Left ventricle myocardium superior (tissue), 1 donor: Measurements from ENCODE around the gene RHOG. TPM values are rescaled to one million over a fixed set of nuclear protein-coding genes. Genes with fewer than 3 reads are reported as not detected.

ENCODE experiments used
- ATAC-seq: fragments of 200-7000 bp; cut with Tn5 transposase; one replicate; pipeline ENCODE4 v1.9.1; 2020; ENCODE audit warnings: mild to moderate bottlenecking, moderate library complexity
- DNase-seq: peaks from one replicate; pipeline ENCODE4 v3.0.0-alpha.2; 2020
- intact Hi-C: fragments of 100-400 bp; cut with micrococcal nuclease; formaldehyde crosslinking; loops from one replicate; pipeline ENCODE4 v1.11.0; 2022
- long read RNA-seq: library from polyadenylated mRNA; unstranded; transcript quantifications from one replicate; pipeline ENCODE4 v2.0.0, GENCODE V29; 2021
- total RNA-seq: library from RNA; stranded (reverse); fragmentation: NEBNext Ultra II Directional; extraction: Animal tissue kit (Norgen Biotek cat#: 25700); gene quantifications from one replicate; pipeline ENCODE4 v1.2.1, GENCODE V29; 2021
- donor health status: DM: no; HTN: yes; CAD: no; lungs with severe emphysema.

The RHOG gene
- total RNA-seq = 18.6 TPM
- long read RNA-seq, transcript RHOG-201 (2 exons, 1,319 nt) = major isoform, 20 of 31 reads
- long read RNA-seq, partial matches to known transcripts = 11 of 31 reads
- long read RNA-seq, other reads (novel, unspliced or antisense) = 0 of 31 reads

DNA sequence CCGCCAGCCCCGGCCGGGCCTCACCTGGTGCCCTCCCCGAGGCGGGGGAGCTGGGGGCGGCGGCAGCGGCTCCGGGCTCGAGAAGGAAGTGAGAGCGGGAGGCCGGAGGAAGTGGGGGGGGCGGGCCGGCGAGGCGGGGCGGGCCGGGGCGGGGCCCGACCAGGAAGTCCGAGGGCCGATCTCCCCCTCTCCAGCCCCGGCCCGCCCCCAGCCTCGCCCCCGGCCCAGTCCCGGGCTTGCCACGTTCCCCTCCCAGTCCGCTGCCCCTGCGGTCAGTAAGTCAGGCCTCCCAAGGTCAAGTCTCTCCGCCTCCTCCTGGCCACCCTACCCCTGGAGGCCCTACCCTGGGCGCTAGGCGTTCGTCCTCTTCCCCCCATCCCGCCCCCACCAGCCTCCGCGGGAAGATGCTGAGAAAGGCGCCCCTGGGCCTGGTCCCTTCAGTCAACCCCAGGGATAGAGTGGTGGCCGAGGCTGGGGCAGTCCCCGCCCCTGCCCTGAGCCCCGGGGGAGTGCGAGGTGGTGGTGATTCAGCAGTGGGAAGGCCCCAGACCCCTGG is at the start of gene RHOG:
TSS of gene RHOG (minus strand) at position 90 of the 556 bp plus-strand sequence. CDS start 12,821 bp downstream, outside the sequence.
- ATAC-seq (peak; percentile 88), DNase-seq (peak; percentile 88)
- intact Hi-C loops = no loop called here

DNA sequence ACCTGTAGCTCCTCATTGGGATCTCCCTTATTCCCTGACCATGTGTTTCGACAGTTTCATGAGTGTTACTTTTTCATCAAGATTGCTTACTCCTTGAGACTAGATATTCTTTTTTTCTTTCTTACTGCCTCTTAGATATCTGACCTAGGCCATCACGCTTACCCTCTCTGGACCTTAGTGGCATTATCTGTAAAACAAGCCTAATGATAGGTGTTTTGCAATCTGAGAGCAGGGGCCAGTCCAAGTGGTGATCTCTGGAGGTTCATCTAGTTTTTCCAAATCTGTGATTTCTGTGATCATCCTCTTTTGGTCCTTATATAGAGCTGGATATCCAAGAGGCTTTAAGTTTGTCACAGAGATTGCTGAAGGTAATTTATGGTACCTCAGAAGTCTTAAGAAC is 49.3 kb upstream of the RHOG start:
- no peak for DNase-seq
- no peak for ATAC-seq
- intact Hi-C loops = no loop called here

DNA sequence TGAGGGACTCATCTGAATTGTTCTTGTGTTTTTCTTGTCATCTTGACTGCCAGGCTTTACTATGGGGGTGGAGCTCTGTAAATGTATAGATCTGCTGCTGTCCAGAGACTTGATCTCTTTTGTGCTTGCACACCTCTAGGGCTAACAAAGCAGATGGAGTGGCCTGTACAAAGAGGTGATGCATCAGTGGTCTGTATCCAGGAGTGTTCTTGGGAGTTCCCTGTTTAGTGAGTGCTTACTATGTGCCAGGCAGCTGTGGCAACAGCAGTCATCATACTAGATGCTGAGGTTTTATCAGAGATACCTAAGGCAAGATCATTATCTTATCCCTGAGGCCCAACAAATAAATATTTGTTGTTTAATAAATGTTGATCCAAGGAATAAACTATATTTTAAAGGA is 48.1 kb upstream of the RHOG start:
- DNase-seq = no peak
- intact Hi-C loops = no loop called here
- ATAC-seq = no peak

DNA sequence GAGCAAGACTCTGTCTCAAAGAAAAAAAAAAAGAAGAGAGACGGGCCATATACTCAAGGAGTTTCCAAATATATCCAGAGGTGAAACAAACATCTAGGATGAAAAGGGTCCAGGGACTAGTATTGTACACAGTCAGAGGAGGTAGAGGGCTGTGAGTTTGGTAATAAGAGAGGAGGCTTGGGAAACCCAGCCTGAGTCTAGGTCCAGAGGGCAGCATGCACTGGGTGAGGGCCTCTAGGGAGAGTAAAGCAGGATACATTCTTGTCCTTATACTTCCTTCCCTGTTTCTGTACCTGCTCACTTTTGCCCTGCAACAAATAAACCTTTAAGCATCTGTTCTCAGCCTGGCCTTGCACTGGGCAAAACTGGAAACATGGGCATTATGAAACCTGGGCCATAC is 46.2 kb upstream of the RHOG start:
- no peak for ATAC-seq
- intact Hi-C loops = no loop called here
- no peak for DNase-seq

DNA sequence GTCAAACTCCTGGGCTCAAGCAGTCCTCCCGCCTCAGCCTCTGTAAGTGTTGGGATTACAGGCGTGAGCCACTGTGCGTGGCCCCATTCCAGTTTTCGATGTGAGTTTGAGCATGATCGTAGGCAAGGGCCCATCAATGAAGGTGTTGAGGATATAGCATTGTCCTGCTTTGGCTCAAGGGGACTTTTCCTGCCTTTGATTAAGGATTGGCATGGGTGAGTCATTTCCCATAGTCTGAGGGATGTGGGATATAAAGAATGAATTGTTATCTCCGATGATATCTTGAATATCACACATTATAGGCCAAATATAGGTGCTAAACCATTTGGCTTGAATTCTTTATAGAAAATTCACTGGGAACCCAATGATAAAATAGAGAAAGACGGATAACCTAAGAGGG is 45.1 kb upstream of the RHOG start:
- DNase-seq (no peak), ATAC-seq (no peak)
- intact Hi-C loops = no loop called here

DNA sequence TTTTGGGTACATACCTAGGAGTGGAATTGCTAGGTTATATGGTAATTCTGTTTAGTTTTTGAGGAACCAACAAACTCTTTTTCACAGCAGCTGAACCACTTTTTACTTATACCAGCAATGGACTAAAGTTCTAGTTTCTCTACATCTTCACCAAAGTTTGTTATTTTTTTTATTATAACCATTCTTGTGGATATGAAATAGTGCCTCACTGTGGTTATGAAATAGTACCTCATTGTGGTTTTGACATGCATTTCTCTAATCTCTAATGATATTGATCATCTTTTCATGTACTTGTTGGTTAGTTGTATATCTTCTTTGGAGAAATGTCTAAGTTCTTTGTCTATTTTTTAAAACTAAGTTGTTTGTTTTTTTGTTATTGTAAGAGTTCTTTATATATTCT is 41.9 kb upstream of the RHOG start:
- DNase-seq (no peak), ATAC-seq (no peak)
- intact Hi-C loops = no loop called here

DNA sequence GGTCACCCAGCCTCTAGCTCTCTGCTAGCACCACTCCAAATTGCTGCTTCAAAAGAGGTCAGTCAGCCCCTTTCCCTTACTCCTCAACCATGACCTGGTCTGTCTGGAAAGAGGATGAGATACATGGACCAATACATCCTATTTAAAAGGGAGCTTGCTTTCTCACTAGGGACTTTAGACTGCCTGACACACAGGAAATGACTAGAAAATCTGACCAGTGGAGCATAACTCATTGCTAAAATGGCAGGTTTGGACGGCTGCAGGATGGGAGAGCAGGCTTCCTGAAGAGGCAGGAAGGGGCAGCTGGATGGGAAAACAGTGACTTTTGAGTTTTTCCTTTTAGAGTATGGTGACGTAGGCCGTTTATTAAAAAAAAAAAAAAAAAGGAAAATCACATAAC is 40.0 kb upstream of the RHOG start:
- intact Hi-C loops = no loop called here
- peak; percentile 42 for ATAC-seq

DNA sequence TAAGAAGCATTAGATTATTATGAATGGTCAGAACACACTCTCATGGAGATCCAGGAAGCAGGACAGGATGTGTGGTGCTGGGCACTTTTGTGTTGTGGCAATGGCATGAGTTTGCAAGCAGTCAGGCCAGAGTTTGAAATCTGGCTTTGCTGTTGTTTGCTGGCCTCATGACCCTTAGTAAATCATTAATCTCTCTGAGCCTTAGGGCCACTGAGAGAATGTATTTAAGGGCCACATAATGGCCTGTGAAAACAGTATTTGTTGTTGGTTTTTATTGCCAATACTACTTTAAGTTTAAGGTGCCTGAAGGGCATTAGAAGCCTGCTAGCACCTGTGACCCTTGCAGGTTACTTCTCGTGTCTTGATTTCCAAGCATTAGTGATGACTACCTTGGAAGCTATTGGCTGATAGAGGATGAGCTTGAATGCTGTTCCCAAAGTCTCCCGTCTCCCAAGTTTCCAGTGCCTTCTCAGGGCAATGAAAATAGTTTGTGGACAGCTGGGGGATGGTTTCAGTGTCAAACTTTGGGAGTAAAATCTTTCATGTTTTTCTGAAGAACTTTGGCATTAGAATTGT is 39.3 kb upstream of the RHOG start:
- no peak for ATAC-seq
- intact Hi-C loops = no loop called here

More for the DNA sequence above, 40.0 kb upstream of the RHOG start:
- no peak for DNase-seq

DNA sequence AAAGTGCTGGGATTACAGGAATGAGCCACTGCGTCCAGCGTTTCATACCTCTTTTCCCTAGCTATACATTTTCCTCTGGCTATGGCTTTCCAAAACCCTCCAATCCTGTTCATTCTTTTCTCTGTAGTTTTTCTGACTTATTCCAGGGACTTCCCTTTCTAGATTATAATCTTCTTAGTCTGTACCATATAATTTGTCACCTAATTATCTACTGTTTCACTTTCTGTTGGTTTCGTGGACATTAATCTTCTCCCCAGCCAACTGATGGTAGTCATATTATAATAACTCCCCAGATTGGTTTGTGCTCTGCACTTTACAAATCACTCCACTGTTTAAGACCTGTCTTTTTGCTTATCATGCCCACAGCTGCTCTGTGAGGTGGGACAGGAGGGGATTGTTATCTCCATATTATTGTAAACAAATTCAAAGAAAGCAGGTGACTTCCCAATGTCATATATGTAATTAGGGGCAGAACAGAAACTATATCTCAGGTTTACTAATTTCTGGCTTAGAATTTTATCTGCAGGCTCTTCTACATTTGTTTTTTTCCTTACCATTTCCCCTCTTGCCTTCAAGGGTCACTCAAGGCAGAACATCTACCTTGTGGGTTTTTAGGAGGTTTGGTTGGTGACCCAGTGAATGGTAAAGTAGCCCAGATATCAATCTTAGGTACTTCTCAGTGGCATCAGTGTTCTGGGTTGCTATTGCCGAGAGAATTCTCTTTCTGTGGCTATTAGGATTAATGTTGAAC is 38.6 kb upstream of the RHOG start:
- ATAC-seq = no peak
- intact Hi-C loops = no loop called here
- no peak for DNase-seq

More for the DNA sequence above, 39.3 kb upstream of the RHOG start:
- DNase-seq = no peak

DNA sequence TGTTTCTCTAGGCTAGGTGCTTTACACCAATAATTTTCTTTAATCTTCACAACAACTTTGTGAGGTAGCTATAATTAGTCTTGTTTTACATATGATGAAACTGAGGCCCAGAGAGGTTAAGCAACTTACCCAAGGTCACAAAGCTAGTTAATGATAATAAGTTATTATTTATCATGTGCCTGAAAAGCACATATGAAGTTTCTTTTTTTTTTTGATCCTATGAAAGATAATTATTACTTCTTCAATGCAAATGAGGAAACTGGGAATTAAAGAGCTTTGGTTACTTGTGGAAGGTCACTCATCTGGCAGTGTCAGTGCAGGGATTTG is 37.5 kb upstream of the RHOG start:
- DNase-seq (no peak), ATAC-seq (no peak)
- intact Hi-C loops = no loop called here

DNA sequence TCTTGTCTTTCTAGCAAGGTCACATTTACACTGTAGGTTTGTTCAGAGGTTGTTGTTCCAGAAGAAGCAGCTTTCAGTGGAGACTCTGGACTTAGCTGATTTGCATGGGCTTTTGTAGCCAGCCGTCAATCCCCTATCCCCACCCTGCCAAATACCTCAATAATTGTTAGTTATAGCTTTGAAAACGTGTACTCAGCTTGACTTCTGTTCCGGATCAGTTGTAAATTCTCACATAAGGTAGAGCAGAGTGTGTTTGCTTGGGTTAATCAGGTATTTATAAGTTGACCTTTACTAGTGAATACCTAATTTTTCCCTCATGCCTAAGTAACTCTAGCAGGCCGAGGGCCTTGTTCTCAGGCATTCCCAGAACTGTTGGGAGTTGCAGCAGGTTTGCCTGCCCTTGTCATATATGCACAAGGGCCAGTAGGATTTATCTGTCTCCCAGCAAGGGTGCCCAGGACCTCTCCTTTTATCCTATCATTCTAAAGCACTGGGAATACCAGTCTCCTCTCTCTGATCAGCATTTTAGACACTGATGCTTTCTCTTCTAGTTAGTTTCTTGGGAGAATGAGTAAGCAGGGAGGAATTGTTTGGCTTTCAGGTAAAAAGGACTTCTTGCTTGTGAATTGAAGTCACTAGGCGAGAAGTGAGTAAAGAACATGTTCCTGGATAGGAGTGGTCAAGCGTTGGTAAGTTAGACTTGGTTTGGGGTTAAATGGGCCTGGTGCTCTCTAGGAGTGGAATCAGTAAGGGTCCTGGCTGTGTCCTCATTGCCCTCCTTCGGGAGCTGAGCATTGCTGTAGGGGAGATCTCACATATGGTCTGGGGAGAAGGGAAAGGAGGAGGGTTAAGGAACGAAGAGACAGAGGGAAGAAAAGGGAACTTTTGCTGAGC is 36.9 kb upstream of the RHOG start:
- ATAC-seq (no peak), DNase-seq (no peak)
- intact Hi-C loops = no loop called here

DNA sequence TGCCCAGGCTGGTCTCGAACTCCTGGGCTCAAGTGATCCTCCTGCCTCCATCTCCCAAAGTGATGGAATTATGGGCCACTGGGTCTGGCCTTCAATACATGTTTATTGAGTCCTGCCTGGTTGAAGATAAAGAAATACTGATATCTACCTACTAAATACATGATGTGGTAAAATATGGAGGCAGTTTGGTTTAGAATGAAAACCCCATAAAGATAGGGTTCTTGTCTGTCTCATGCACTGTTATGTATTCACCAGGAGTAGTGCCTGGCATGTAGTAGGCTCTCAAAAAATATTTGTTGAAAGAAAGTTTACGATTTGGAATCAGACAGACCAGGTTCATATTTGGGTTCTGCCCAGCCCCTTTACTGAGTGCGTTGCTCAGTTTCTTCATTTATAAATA is 35.9 kb upstream of the RHOG start:
- DNase-seq (no peak), ATAC-seq (no peak)
- intact Hi-C loops = no loop called here

DNA sequence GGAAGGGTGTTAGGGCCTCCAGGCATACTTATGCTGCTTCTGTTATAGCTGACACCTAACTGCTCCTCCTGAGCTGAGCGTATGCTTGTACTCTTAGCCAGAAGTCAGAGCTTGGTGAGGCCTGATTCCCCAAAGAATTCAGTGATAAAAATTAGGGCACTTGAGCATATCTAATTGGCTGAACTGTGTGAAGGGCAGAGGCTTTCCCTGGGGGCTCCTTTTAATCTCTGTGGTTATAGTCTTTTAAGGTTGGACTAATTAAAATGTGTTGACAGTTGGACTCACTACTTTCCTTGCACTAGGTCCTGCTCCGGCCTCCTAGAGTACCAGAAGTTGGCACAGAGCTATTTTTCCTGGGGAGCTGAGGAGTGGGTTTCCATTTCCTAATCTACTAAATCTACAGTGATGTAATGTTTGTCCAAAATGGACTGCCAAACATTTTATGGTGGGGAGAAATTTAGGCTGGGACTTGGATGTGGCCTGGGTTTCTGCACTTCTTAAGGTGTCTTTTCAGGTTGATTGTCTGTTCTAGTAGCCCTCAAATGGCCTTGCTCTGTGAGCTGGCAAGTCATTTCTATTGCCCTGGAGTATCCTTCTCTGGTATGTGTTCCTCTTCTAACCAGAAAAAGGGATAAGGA is 33.1 kb upstream of the RHOG start:
- intact Hi-C loops = no loop called here
- ATAC-seq (no peak), DNase-seq (no peak)

DNA sequence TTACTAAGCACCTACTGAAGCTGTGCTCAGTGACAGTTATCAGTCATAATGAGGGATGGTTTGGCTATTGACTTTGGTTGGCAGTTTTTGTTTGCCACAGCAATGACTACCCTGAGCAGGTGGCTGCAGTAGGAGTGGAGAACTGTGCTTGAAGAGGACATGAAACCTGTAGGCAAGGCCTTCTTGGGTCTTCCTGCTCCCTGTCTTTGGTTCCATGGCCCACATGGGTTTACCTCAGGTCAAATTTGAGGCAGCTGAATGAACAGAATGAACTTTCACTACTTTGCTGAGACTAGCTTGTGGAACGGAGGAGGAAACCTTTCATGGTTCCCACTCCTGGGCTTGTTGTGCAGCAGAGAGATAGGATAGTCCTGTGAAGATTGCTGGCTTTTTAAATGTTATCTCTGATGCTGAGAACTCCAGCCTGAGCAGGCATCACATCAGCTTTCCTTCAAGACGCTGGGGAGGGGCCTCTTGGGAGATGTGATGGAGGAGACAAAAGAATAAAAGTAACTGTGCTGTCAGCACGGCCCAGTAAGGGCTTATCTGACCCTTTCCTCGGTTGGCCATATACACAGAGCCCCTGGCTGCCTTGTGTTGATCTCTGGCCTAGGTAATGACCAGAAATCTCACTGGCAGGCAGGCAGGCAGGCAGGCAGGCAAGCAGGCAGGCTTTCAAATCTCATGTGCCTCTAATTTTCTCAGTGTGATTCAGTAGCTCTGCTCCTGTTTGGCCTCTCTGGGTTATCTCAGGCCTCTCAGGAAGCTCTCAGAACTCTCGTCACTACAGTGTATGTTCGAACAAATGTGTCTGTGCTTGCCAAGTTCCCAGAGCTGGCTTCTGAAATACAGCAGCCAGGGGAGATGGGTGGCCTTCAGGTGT is 26.7 kb upstream of the RHOG start:
- DNase-seq (peak; percentile 40), ATAC-seq (peak; percentile 95)
- intact Hi-C loops = loop anchor here (10.0 kb wide), 1 partner anchor 77 kb away; no protein-coding TSS in a partner anchor

DNA sequence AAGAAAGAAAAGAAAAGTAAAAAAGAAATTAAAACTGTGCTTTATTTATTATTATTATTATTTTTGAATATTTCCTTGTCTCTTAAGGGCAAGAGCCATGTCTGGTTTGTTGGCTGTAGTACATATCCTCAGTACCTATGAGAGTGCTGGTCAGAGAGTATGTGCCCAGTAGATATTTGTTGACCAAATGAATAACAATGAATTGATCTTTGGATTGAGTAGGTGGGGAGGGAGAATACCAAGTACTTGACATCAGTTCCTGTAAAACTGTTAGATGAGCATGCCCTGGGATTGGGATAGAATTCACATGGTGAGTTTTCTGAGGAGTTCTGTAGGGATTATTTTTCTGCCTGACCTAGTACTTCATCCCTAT is 26.1 kb upstream of the RHOG start:
- DNase-seq (no peak), ATAC-seq (no peak)
- intact Hi-C loops = loop anchor here (10.0 kb wide), 1 partner anchor 78 kb away; no protein-coding TSS in a partner anchor

DNA sequence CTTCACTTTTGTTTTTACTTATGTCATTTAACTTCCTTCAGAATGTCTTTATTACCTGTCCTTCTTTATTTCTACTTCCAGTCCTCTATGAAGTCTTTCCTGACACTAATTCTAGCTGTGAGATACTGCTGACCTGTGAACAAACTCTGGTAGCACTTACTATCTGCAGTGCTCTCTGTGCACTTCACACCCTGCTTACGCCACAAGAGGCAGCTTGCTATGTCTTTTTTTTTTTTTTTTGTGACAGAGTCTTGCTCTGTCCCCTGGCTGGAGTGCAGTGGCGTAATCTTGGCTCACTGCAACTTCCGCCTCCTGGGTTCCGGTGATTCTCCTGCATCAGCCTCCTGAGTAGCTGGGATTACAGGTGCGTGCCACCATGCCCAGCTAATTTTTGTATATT is 25.4 kb upstream of the RHOG start:
- ATAC-seq (peak; percentile 72), DNase-seq (peak; percentile 50)
- intact Hi-C loops = loop anchor here (10.0 kb wide), 1 partner anchor 79 kb away; no protein-coding TSS in a partner anchor

DNA sequence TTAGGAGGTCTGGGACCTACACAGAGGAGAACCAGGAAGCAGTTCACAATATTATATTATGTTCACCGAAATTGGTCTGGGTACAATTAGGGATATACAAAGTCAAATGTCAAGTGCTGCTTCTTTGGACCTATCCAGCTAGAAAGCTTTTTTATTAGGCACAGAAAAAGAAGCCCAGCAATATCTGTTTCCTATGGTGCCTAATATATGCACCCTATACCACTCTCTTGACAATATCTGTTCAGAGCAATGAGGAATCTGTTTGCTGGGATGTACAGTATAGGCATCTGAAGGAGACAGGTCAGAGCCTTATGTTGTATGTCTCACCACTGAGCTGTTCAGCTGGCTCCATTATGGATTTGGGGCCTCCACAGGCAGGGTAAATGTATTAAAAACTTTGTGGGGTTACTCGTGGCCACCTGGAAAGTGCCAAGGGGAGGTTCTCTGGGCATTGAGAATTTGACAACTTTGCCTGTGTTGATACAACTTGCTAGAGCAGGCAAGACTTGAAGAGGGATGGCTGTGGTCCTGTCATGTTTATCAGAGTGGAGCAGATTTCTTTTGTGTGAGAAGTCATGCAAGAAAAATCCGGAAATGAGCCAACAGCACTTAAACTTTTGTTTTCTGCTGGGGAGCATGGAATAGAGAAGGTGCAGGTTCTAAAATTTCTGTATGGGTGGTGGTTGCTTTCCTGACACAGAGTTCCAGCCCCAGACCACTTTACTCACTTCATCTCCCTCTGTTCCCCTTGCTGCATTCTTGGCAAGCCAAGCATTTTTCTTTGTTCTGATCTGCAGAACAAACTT is 24.8 kb upstream of the RHOG start:
- no peak for ATAC-seq
- intact Hi-C loops = loop anchor here (10.0 kb wide), 1 partner anchor 79 kb away; no protein-coding TSS in a partner anchor

More for the DNA sequence above, 24.8 kb upstream of the RHOG start:
- no peak for DNase-seq
